ENCODE measurements around the gene HSD11B2. TPM values are rescaled to one million over a fixed set of nuclear protein-coding genes. Genes with fewer than 3 reads are reported as not detected.

The HSD11B2 gene
- total and polyA plus RNA-seq, 10 of the 15 experiments (the other 5 are each of a cell fraction or from before 2014, with no cell fraction given): 0.09 to 0.34 (median 0.21) TPM; not detected in 2

DNA sequence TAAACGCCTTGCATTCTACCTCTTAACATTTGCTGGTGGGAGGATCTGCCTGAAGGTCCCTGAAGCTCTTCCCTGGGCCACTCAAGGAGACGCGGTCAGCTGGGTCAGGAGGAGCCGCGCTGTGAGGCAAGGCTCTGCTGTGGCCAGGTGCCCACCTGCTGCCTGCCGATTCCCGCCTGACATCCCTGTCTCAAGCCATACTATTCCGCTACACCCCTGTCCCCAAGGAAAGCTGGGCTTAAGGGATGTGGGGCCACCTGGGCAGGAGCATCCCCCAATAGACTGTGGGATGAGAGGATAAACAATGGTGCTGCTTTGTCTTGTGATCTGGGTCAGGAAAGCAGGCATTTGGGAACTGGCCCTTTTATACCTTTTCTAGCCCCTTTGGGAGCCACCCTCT is 42.7 kb upstream of the HSD11B2 start (continued):
- TF ChIP-seq PBX3 (IDR thresholded peaks at IDR 0.05; ENCODE audit: insufficient replicate concordance, low read depth, low read length) (no peak), HDAC2 (IDR thresholded peaks at IDR 0.05) (no peak), RAD21 (IDR thresholded peaks at IDR 0.05; ENCODE audit: insufficient read depth, low read depth, low read length) (no peak), SMC3 (IDR thresholded peaks at IDR 0.05; ENCODE audit: borderline replicate concordance, low read length) (no peak)

GRCh38 chr16:67388591-67388990 is 42.3 kb upstream of the HSD11B2 start:
- no TSS peak for BruUV-seq (replicated peaks)
- H3K79me2 ChIP-seq (ENCODE audit: control insufficient read depth, insufficient read depth, low read length): no peaks in the 10 kb centered on the region
- no peak overlapping the region for H2AFZ ChIP-seq (ENCODE audit: control insufficient read depth, low read depth, low read length)
- H3K36me3 ChIP-seq (ENCODE audit: control insufficient read depth in 2 of 2, insufficient read depth in 2 of 2, low read length in 1 of 2): no peaks in the 10 kb centered on the region
- intact Hi-C loops (cut with micrococcal nuclease; ENCODE audit: unreplicated experiment): no loop called here
- no peak overlapping the region for H3K4me2 ChIP-seq (ENCODE audit: control insufficient read depth, insufficient read depth)
- H3K27me3 ChIP-seq (replicated peaks in 1 of 2; ENCODE audit: control insufficient read depth in 2 of 2, insufficient read depth in 2 of 2, low read length in 1 of 2): peaks cover 1 to 7% of the 10 kb centered on the region in 2 experiments; a peak in 3 of 4 replicates
- DNase-seq (ENCODE audit: low read depth, low spot score): no peak
- no peaks in the 10 kb centered on the region for H4K20me1 ChIP-seq (ENCODE audit: control insufficient read depth, insufficient read depth)
- SMC1A ChIA-PET (ENCODE audit: uncharacterized antibody, unreplicated experiment): no interaction called here
- RAD21 ChIA-PET (ENCODE audit: unreplicated experiment): no interaction called here
- TF ChIP-seq TCF3 (IDR thresholded peaks at IDR 0.05; ENCODE audit: borderline replicate concordance, insufficient read depth, low read depth, low read length) (no peak), RCOR1 (conservative IDR thresholded peaks at IDR 0.05; ENCODE audit: low read depth, low read length) (no peak), CBX5 (IDR thresholded peaks at IDR 0.05; ENCODE audit: low read depth) (no peak), HDGF (IDR thresholded peaks at IDR 0.05) (no peak)
- TF ChIP-seq, protein P1, sequence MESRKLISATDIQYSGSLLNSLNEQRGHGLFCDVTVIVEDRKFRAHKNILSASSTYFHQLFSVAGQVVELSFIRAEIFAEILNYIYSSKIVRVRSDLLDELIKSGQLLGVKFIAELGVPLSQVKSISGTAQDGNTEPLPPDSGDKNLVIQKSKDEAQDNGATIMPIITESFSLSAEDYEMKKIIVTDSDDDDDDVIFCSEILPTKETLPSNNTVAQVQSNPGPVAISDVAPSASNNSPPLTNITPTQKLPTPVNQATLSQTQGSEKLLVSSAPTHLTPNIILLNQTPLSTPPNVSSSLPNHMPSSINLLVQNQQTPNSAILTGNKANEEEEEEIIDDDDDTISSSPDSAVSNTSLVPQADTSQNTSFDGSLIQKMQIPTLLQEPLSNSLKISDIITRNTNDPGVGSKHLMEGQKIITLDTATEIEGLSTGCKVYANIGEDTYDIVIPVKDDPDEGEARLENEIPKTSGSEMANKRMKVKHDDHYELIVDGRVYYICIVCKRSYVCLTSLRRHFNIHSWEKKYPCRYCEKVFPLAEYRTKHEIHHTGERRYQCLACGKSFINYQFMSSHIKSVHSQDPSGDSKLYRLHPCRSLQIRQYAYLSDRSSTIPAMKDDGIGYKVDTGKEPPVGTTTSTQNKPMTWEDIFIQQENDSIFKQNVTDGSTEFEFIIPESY (IDR thresholded peaks at IDR 0.05): no peak
- POLR2A ChIA-PET: interaction anchor here (0.6 kb wide), 1 partner anchor 172 kb away, joined by 4 read pairs; no protein-coding TSS in a partner anchor
- in situ Hi-C loops (cut with MboI): no loop called here
- WGBS (ENCODE audit: insufficient coverage, insufficient replicate concordance, low lambda C conversion rate, missing lambda C conversion rate): 30% methylated on average over 2 of the region's 2 CpGs
- H3K4me3 ChIP-seq: no peak overlapping the region
- H3K27ac ChIP-seq (ENCODE audit: control insufficient read depth, insufficient read depth): no peak overlapping the region
- H3K9me3 ChIP-seq (replicated peaks; ENCODE audit: control insufficient read depth, insufficient read depth, low read length): no peaks in the 10 kb centered on the region
- no peak for FAIRE-seq
- no peaks in the 10 kb centered on the region for H3K4me1 ChIP-seq (ENCODE audit: control insufficient read depth, insufficient read depth, low read length)
- CTCF ChIA-PET: interaction anchor here (0.7 kb wide), 1 partner anchor 11 kb away, joined by 3 read pairs; no protein-coding TSS in a partner anchor
- H3K9ac ChIP-seq (ENCODE audit: control insufficient read depth, insufficient read depth, low read length): no peak overlapping the region
- no peak for ATAC-seq
